GM19463 (cell line): ENCODE measurements around the gene SPATA3.
"Not testable (repeated sequence)": the region's sequence is repeated elsewhere in the genome, so short reads cannot be mapped to it uniquely, and the experiment has no call there.

Experiments used
- ATAC-seq: cut with Tn5 transposase; IDR thresholded peaks from one replicate; pipeline ENCODE4 v1.9.1; 2021; ENCODE audit warnings: mild to moderate bottlenecking, moderate library complexity; ENCODE audit not compliant: unreplicated experiment

Gene SPATA3

DNA sequence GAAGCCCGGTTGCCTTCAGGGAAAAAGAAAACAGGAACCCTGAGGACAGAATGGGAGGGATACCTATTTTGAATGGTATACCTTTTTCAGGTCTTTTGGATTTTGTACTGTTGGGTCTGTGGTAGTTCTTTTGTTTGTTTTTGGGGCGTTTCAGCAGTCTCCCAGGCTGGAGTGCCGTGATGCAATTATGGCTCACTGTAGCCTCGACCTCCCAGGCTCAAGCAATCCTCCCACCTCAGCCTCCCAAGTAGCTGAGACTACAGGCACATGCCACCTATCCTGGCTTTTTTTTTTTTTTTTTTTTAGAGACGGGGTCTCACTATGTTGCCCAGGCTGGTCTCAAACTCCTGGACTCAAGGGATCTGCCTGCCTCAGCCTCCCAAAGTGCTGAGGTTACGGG lies 27.6 kb upstream of the SPATA3 start:
- not testable (repeated sequence) for ATAC-seq

DNA sequence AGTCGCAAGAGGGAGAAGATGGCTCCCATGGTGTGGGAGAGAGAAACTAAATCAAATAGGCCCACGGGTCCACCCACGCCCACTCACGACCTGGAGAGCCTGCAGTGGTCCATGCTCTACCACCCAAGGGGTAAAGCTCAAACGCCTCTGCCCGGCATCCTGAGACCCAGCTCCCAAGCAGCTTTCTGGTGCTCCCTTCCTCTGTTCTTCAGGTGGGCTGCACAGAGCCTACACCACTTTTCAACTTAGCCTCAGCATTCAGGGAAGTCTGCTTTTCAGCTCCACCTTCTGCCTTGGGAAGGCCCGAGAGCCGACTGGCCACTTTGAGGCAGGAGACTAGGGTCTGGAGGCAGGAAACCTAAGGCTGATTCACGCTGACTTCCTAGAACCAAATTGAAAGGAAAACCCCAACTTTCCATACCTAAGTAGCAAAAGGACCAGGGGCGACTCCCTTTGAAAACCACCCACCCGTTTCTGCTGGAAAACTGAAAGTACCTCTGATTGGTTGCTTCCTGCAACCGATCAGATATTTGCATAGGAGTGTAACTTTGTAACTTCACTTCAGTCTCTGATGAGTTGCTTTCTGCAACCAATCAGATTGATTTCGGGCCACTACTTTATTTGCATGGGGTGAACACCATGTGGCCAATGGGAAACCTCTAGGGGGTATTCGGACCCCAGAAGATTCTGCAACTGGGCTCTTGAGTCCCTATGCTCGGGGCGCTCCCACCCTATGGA lies 26.8 kb upstream of the SPATA3 start:
- no peak for ATAC-seq

DNA sequence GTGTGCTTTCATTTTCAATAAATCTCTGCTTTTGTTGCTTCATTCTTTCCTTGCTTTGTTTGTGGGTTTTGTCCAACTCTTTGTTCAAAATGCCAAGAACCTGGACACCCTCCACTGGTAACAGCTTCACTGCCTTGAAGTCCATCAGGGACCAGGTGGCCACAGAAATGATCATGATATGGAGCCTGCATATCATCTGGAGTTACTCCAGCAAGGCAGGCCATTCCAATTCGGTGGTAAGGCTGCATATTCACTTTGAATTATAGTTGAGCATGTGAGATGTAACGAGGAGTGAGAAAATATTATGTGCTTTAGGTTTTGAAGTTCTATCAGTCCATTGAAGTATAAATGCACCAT lies 26.3 kb upstream of the SPATA3 start:
- ATAC-seq, result no peak

DNA sequence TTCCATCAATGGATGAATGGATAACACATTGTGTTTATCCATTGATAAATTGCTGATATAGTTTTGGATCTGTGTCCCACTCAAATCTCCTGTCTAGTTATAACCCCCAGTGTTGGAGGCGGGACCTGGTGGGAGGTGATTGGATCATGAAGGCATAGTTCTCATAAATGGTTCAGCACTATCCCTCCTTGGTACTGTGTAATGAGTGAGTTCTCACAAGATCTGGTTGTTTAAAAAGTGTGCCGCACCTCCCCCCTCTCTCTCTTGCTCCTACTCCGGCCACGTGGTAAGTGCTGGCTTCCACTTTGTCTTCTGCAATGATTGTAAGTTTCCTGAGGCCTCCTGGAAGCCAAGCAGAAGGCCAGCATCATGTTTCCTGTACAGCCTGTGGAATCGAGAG lies 23.9 kb upstream of the SPATA3 start:
- ATAC-seq, result no peak

DNA sequence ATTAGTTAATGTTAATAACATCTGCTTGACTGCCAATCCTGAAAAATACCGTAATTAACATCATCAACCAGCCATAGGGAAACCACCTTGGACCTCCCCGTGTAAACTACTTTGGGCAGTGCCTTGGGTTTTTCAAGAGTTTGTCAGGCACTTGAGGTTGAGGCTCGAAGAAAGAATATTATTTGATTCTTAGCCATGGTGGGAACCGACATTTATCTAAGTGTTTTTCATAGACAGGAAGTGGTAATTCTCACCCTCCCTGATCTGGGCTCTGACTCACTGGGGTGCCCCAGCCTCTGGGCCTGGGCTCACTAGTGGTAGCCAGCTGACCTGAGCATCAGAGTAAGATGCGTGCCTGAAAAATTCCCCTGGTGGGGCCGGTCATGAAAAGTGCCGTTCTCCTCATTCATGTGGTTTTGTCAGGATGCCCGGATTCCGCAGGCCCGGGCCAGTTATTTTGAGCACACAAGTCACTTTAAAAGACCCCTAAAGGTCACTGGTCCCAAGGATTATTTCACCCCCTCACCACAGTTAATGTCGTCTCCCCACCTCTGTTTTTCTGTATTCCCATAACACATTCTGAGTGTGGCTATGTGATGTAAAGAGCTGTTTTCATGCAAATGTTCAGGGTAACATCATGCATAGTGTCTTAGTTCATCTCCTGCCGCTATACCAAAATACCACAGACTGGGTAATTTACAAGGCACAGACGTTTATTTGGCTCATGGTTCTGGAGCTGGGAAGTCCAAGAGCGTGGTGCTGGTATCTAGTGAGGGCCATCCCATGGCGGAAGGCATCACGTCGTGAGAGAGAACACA lies 21.6 kb upstream of the SPATA3 start:
- ATAC-seq, result peak; percentile 88

DNA sequence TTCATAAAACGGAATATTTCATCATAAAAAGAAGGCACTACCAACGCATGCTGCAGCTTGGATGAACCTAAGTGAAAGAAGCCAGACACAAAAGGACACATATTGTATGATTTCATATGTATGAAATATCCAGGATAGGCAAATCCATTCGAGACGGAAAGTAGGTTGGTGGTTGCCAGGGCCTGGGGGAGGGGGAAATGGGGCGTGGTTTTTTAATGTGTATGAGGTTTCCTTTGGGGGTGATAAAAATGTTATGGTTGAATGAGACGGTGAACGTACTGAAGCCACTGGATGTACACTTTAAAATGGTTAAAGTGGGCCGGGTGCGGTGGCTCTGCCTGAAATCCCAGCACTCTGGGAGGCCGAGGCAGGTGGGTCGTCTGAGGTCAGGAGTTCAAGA lies 20.0 kb upstream of the SPATA3 start:
- ATAC-seq, result no peak

DNA sequence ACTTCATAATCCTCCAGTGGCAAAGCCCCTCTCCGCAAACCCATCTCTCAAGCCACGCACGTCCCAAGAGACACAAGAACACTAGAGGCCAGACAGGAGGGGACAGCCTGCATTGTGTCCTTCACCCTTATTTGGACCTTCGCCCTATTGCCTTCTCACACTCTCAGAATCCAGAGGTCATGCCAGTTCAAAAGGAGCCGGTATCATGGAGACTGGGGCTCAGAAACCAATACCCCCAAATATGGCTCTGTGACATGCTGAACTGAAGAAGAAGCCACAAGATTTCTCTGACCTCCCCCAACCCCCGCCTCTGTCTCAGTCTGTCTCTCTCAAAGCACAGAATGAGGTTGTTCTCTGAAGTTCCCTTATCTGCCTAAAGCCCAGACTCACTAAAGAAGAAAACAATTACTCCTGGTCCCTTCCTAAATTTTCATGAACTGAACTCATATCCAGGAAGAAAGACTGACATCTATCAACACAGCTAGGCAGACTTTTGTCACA lies 19.2 kb upstream of the SPATA3 start:
- ATAC-seq, result no peak

DNA sequence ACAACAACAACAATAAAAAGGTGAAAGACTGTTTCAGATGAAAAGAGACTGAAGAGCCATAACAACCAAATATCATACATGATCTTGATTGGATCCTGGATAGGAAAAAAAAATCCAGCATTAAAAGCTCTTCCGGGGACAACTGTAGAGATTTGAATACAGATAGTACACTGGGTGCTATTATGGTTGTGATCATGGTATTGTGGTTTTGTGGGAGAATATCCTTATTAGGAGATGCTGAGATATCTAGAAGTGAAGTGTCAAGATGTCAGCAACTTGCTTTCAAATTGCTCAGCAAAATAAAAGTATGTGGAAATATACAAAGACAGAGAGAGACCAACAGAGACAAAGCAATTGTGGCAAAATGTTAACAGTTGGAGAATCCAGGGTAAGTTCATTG lies 15.5 kb upstream of the SPATA3 start:
- no peak for ATAC-seq

DNA sequence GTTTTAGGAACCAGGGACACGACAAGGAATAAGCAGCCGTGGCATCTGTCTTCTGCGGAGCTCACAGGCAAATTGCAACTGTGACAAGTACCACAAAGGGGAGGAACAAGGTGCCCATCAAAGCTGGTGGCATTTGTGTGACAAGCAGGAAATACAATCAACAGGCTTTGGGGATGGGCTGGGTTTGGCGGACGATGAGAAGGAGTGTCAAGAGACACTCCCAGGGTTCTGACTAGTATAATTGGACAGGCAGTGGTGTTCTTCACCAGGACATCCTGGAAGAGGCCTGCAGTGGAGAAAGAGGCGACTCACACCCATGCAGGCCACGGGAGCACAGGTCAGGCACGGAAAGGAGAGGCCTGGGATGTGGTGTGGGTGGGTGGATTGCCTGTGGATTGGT lies 14.2 kb upstream of the SPATA3 start:
- ATAC-seq, result no peak

DNA sequence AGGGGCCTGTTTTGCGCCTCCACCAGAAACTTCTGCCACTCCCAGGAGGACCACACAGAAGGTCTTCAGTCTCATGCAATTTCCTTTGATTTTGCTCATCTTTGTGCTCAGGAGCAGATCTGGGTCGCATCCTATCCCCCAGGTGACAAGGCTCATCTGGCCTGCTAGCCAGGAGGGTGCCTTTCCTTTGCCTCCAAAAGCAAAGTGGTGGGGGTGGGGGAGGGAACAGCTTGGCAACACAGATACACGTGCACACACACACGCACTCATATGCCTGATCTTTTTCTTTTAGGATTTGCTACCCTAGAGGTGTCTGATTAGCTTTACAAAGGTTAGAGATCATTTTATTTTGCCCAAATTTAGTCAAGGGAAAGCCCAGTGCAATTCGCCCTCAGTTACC lies 13.8 kb upstream of the SPATA3 start:
- ATAC-seq, result no peak

DNA sequence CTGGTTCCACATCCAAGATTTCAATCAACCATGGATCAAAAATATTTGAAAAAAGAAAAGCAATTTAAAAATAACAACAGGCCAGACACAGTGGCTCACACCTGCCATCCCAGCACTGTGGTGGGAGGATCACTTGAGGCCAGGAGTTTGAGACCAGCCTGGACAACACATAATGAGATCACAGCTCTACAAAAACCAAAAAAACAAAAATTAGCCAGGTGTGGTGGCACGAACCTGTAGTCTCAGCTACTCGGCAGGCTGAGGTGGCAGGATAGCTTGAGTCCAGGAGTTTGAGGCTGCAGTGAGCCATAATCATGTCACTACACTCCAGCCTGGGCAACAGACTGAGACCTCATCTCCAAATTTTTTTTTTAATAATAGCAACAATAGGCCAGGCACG lies 13.4 kb upstream of the SPATA3 start:
- ATAC-seq, result no peak

DNA sequence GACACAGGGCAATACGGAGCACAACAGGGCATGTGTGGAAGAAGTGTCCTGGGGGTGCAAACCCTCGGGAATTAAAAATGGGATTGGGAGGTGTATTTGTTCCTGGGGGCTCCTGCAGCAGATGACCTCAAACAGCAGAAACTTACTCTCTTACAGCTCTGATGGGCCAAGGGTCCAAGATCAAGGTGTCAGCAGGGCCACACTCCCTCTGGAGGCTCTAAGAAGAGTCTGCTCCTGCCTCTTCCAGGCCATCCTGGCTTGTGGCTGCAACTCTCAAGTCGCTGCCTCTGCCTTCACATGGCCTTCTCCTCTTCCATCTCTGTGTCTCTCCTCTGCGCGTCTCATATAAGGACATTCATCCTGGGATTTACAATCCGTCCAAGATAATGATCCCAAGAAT lies 12.4 kb upstream of the SPATA3 start:
- ATAC-seq, result no peak

DNA sequence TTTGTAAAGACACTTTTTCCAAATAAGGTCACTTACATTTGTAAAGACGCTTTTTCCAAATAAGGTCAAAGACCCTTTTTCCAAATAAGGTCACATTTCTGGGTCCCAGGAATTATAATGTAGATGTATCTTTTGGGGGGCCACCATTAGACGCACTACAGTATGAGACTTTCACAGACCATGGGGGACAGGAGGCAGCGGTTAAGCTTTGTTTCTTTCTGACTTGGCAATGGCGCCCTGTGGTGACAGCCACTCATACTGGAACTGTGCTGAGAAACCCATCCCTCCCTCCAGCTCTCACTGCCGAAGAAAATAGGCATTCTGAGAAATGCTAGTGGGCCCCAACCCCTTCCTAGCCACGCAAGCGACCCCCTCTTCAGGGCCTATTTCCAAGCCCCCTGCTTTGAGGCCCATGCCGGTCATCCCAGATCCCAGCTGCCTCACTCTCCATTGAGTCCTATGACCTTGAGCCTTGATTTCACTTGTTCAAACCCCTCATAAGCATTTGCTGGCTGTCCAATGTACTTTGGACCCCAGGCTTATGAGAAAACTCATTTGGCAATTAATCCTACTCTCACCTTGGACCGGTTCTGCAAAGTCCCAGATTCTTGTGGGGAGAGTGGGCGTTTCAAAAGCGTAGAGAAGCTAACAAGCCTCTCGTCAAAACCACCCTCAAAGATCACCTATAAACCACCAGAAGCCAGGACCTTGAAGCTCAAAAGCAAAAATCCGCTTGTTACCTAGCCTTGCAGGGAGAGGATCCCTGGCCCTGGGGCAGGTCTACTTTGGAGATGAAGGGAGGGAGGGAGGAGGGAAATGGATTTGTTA lies 11.3 kb upstream of the SPATA3 start:
- peak; percentile 76 for ATAC-seq

DNA sequence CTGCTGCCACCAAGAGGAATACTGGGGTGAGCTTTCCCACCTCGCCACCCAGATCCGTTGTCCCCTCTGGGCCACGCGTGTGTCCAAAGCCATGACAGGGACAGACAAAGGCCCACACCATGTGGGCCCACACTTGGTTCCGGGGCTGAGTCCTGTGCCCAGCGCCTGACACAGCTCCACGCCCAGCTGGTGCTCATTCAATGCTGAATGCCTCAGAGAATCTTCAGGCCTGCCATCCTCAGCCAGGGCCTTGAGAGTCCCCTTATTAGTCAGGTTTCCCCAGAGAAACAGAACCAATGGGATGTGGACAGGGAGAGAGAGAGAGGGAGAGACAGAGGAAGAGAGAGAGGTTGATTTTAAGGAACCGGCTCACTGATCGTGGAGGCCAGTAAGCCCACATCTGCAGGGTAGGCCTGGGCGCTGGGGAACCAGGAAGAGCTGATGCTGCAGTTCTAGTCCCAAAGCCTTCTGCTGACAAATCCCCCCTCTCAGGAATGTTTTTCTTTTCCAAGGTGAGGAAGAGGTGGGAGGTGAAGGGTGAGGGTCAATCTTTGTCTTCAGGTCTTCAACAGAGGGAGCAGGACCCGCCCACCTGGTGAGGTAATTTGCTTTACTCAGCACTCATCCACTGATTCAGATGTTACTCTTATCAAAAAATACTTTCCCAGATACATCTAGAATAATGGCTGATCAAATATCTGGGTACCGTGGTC lies 10.2 kb upstream of the SPATA3 start:
- no peak for ATAC-seq

DNA sequence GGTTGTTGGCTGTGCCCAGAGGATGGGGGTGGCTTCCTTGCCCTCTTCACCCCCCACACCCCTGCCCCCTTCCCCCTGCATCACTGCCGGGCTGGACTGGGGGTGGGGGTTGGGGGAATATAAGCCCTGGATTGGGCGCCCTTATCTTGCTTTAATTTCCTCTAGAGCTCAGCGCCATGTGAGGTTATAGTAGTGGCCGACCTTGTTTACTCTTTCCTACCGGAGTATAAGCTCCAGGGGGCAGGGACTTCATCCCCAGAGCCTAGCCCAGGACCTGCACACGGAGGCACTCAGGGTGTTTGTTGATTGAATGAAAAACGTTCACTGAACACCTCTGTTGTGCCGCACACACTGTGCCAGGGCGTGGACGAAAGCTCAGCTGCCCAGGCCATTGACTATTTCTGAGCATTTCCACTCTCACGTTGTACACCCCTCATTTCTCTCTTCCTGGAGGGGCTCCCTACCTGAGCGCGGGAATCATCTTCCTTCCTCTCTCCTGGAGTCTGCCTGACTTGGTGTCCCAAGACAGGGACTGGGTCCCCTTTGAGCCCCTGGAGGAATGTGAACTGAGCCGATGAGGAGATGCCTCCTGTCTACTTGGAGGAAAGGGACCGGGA lies 9.3 kb upstream of the SPATA3 start:
- no peak for ATAC-seq

DNA sequence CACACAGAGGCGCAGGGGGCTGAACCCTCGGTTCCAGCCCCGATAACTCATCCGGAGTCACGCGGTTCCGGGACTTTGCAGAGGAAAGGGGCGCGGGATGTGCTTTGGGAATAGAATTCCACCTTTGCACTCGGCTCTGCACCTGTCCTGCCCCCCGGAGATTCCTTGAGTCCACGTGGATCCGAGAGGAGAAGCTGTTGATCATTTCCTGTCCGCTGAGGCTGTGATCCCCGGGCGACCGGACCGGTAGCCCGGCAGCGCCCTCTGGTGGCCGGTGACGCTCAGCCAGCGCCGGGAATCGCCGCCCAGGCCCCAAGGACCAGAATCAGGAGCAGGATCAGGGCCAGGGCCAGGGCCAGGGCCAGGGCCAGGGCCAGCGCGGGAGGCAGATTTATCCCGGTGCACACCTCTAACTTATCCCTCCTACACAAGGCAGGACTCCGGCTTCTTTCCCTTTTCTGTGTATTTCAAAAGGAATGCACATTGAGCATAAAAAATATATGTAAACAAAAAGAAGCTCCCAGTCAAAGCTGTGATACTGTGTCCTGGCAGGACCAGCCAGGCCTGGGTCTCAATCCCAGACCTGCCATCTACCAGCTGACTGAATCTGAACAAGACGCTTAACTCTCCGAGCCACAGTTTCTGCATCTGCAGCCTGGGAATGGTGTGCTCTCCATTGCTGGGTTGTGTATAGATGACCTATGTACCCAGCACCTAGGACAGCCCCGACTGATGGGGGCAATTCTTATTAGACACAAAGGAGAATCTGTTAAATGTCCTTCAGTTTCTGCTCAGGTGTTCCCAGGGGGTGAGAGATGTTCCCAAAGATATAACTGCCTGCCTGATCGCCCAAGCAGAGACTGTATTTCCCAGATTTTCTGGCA lies 8.5 kb upstream of the SPATA3 start:
- ATAC-seq, result peak; percentile 22

DNA sequence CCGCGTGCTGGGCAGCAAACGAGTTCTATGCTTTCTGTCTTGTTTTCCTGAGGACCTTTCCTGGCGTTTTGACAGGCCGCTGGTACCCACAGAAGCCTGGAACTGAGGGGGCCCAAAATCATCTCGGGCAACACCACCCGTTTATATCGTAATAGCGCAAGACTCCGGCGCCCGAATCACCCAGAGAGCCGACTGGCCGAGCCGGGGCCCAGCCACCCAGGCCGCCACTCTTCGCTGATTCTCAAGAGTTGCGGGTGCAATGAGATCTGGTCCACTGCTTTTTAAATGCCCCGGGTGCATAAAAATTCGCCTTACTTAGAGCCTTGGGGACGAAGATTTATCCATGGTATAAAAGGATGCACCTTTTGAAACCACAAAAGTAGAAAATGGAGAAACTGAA lies 6.2 kb upstream of the SPATA3 start:
- ATAC-seq, result no peak

DNA sequence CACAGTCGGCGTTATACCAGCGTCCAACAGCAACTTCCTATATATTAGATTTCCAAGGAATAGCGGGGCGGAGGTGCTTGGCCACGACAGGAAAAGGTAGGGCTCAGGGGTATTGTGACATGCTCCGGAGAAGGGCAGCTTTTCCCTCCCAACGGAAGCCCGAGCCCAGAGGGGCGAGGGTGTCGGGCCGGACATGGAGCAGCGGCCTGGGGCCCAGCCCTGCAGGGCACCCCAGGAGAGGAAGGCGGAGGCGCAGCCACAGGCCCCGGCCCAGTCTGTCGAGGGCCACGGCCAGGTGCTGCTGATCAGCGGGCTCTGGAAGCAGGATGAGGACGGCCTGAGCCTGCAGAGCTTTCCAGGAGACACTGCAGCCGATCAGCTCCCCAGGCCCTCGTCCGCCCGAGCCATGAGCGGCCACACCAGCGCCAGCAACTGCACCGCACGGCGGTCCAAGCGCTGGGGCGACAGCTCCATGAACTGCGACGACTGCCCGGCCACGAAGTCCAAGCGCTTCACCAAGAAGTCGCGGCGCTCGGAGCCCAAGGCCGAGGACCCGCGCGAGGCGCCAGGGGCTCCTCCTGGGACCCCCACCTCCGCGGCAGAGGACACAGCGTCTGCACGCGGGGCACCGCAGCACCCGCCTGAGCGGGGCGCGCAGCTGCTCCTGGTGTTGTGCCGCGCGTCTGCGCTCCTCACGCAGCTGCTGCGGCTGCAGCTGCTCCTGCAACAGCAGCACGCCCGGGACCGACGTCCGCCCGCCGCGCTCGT lies 5.6 kb upstream of the SPATA3 start:
- ATAC-seq, result no peak

DNA sequence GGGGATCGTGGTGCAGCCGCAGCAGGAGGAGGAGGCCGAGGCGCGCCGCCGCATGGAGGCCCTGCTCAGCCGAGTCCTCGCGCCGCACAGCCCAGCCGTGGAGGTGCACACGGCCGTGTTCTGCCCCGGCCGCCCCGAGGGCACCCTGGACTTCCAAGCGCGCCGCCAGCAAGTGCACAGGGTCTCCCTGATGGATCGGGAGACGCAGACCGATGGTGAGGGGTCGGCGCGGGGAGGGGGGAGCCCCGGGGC lies 5.1 kb upstream of the SPATA3 start:
- ATAC-seq, result no peak
